GM23338 (cell line): ENCODE results near the gene CYCS.

Experiments
- CREB1 ChIP-seq: fragments of 250-450 bp; sonication (Bioruptor Pico); IDR thresholded peaks from 2 replicates; pipeline ENCODE4 v1.5.0; 2020; ENCODE audit warnings: low read depth, mild to moderate bottlenecking, moderate library complexity
- EZH2 ChIP-seq: fragments of 200-600 bp; sonication (generic); IDR thresholded peaks from one replicate; pipeline ENCODE4 v1.8.0; 2017; ENCODE audit warnings: antibody characterized with exemption, mild to moderate bottlenecking, low read depth; ENCODE audit not compliant: unreplicated experiment
- EZH2phosphoT487 ChIP-seq: fragments of 200-600 bp; sonication (generic); IDR thresholded peaks from one replicate; pipeline ENCODE4 v1.8.1; 2018; ENCODE audit warnings: antibody characterized with exemption; ENCODE audit not compliant: unreplicated experiment
- JUNB ChIP-seq: IDR thresholded peaks from one replicate; pipeline ENCODE4 v1.6.1; 2016; ENCODE audit warnings: antibody characterized with exemption; ENCODE audit not compliant: unreplicated experiment
- NANOG ChIP-seq: IDR thresholded peaks from 2 replicates; pipeline ENCODE4 v1.6.1; 2016; ENCODE audit warnings: antibody characterized with exemption, borderline replicate concordance
- POLR2AphosphoS5 ChIP-seq: IDR thresholded peaks from 2 replicates; pipeline ENCODE4 v1.6.1; 2016; ENCODE audit warnings: antibody characterized with exemption, low read depth
- ZNF114 ChIP-seq: fragments of 250-450 bp; sonication (Bioruptor Pico); IDR thresholded peaks from 2 replicates; pipeline ENCODE4 v1.5.0; 2020; ENCODE audit warnings: mild to moderate bottlenecking, moderate library complexity
- TF ChIP-seq, protein P1 (sequence below), 2 experiments: fragments of 200-600 bp in 1 of 2; sonication (generic) in 1 of 2; conservative IDR thresholded peaks; 2 replicates each; pipeline versions ENCODE4 v1.5.1 to v1.6.1; 2016 to 2017; ENCODE audit warnings: antibody characterized with exemption in 2 of 2, low read depth in 2 of 2, mild to moderate bottlenecking in 2 of 2, moderate library complexity in 1 of 2
- TF ChIP-seq, protein P2 (sequence below): IDR thresholded peaks from one replicate; pipeline ENCODE4 v1.6.1; 2018; ENCODE audit warnings: antibody characterized with exemption; ENCODE audit not compliant: unreplicated experiment
- TF ChIP-seq, protein P3 (sequence below): IDR thresholded peaks from 2 replicates; pipeline ENCODE4 v1.6.1; 2016; ENCODE audit warnings: antibody characterized with exemption

DNA sequence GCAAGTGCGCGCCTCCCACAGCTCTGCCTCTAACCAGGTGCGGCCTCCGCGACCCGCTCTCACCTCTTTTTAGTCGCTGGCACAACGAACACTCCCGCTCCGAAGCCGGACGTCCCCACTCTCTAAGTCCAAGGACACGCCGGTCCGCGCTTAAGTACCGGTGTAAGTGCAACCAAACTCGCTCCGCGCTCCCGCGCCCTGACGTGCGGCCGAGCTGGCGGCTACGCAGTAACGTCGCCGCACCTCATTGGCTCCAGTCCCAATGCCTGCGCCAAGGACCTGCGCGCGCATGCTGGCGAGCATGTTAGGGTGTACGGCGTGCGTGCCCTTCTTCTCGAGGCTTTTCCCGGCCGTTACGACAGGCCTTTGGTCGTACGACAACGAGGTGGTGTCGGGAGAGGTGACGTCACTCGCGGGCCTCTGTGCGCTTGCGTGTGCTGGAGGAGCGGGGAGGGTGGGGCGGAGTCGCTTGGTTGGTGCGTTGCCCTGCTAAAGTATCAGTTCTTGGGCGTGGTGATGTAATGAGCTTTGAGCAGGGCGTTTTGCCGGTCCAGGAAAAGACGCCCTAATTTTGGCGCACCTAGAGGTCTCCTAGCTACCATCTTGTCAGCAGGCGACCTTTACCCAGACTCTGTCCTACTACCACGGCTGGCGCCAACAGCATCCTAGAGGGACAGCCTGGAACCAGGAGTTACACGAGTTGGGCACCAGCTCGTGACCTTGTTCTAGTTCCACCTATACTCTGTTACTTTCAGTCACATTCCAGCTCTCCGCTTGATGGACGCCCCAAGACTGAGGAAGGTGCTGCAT is at the start of gene CYCS:
- TF ChIP-seq JUNB, result no peak
- TF ChIP-seq, protein P1, sequence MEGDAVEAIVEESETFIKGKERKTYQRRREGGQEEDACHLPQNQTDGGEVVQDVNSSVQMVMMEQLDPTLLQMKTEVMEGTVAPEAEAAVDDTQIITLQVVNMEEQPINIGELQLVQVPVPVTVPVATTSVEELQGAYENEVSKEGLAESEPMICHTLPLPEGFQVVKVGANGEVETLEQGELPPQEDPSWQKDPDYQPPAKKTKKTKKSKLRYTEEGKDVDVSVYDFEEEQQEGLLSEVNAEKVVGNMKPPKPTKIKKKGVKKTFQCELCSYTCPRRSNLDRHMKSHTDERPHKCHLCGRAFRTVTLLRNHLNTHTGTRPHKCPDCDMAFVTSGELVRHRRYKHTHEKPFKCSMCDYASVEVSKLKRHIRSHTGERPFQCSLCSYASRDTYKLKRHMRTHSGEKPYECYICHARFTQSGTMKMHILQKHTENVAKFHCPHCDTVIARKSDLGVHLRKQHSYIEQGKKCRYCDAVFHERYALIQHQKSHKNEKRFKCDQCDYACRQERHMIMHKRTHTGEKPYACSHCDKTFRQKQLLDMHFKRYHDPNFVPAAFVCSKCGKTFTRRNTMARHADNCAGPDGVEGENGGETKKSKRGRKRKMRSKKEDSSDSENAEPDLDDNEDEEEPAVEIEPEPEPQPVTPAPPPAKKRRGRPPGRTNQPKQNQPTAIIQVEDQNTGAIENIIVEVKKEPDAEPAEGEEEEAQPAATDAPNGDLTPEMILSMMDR (conservative IDR thresholded peaks at IDR 0.05; ENCODE audit: low read depth in 2 of 2), result no peak
- no peak for TF ChIP-seq NANOG
- TF ChIP-seq ZNF114 (CRISPR knock-in tag), result no peak
- peak; percentile 96 for TF ChIP-seq POLR2AphosphoS5
- peak; percentile 97 for TF ChIP-seq CREB1 (CRISPR knock-in tag)
- no peak for TF ChIP-seq EZH2
- TF ChIP-seq, protein P2, sequence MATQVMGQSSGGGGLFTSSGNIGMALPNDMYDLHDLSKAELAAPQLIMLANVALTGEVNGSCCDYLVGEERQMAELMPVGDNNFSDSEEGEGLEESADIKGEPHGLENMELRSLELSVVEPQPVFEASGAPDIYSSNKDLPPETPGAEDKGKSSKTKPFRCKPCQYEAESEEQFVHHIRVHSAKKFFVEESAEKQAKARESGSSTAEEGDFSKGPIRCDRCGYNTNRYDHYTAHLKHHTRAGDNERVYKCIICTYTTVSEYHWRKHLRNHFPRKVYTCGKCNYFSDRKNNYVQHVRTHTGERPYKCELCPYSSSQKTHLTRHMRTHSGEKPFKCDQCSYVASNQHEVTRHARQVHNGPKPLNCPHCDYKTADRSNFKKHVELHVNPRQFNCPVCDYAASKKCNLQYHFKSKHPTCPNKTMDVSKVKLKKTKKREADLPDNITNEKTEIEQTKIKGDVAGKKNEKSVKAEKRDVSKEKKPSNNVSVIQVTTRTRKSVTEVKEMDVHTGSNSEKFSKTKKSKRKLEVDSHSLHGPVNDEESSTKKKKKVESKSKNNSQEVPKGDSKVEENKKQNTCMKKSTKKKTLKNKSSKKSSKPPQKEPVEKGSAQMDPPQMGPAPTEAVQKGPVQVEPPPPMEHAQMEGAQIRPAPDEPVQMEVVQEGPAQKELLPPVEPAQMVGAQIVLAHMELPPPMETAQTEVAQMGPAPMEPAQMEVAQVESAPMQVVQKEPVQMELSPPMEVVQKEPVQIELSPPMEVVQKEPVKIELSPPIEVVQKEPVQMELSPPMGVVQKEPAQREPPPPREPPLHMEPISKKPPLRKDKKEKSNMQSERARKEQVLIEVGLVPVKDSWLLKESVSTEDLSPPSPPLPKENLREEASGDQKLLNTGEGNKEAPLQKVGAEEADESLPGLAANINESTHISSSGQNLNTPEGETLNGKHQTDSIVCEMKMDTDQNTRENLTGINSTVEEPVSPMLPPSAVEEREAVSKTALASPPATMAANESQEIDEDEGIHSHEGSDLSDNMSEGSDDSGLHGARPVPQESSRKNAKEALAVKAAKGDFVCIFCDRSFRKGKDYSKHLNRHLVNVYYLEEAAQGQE, result peak; percentile 16
- TF ChIP-seq, protein P3, sequence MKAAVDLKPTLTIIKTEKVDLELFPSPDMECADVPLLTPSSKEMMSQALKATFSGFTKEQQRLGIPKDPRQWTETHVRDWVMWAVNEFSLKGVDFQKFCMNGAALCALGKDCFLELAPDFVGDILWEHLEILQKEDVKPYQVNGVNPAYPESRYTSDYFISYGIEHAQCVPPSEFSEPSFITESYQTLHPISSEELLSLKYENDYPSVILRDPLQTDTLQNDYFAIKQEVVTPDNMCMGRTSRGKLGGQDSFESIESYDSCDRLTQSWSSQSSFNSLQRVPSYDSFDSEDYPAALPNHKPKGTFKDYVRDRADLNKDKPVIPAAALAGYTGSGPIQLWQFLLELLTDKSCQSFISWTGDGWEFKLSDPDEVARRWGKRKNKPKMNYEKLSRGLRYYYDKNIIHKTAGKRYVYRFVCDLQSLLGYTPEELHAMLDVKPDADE, result peak; percentile 87
- no peak for TF ChIP-seq EZH2phosphoT487
